KMS-11 (cell line): ENCODE results near the gene SH2D7.
A peak's percentile ranks its signal among the peaks of the same experiment; 100 is the strongest.

Experiments
- H2AFZ ChIP-seq: fragments of 200-600 bp; sonication (generic); 2 replicates; pipeline ENCODE4 v1.6.1; 2016; ENCODE audit warnings: antibody characterized with exemption, mixed run types, low read depth
- H3K27ac ChIP-seq: fragments of 200-600 bp; sonication (generic); 2 replicates; pipeline ENCODE4 v1.6.1; 2016; ENCODE audit warnings: mild to moderate bottlenecking, mixed run types
- H3K27me3 ChIP-seq: fragments of 200-600 bp; sonication (generic); 2 replicates; pipeline ENCODE4 v1.6.1; 2017; ENCODE audit warnings: mild to moderate bottlenecking, low read depth, mixed run types, moderate library complexity; ENCODE audit not compliant: insufficient read depth
- H3K36me3 ChIP-seq: fragments of 200-600 bp; sonication (generic); 2 replicates; pipeline ENCODE4 v1.6.1; 2017; ENCODE audit warnings: mild to moderate bottlenecking, mixed run types; ENCODE audit not compliant: insufficient read depth
- H3K4me1 ChIP-seq: fragments of 200-600 bp; sonication (generic); 2 replicates; pipeline ENCODE4 v1.6.1; 2016; ENCODE audit warnings: mild to moderate bottlenecking, low read depth, mixed run types; ENCODE audit not compliant: poor library complexity, severe bottlenecking
- H3K4me2 ChIP-seq: fragments of 200-600 bp; sonication (generic); 2 replicates; pipeline ENCODE4 v1.7.0; 2016; ENCODE audit warnings: mild to moderate bottlenecking, mixed run types
- H3K4me3 ChIP-seq: fragments of 200-600 bp; sonication (generic); IDR thresholded peaks from 2 replicates; pipeline ENCODE4 v1.6.1; 2017; ENCODE audit warnings: low read depth, low read length, mixed read lengths; ENCODE audit not compliant: insufficient read depth
- H3K79me2 ChIP-seq: fragments of 200-600 bp; sonication (generic); 2 replicates; pipeline ENCODE4 v1.6.1; 2016; ENCODE audit warnings: low read depth, mixed run types; ENCODE audit not compliant: insufficient read depth
- H3K9ac ChIP-seq: fragments of 200-600 bp; sonication (generic); 2 replicates; pipeline ENCODE4 v1.6.1; 2016; ENCODE audit warnings: mild to moderate bottlenecking, mixed run types
- H4K20me1 ChIP-seq: fragments of 200-600 bp; sonication (generic); 2 replicates; pipeline ENCODE4 v1.6.1; 2016; ENCODE audit warnings: mild to moderate bottlenecking, mixed run types; ENCODE audit not compliant: insufficient read depth
- CTCF ChIP-seq: fragments of 200-600 bp; sonication (generic); conservative IDR thresholded peaks from 2 replicates; pipeline ENCODE4 v1.6.1; 2017; ENCODE audit warnings: low read depth, mild to moderate bottlenecking, antibody characterized with exemption, low read length, moderate library complexity, mixed read lengths

Gene SH2D7

GRCh38 chr15:78092261-78093041 lies at the start of gene SH2D7:
Gene SH2D7 (plus strand): TSS chr15:78092561. CDS start chr15:78092585, 24 bp downstream.
- Histone ChIP-seq H4K20me1 (no peaks in the 10 kb centered on the region), H3K79me2 (no peaks in the 10 kb centered on the region), H3K36me3 (no peaks in the 10 kb centered on the region), H3K27me3 (no peaks in the 10 kb centered on the region), H2AFZ (no peak within 1 kb of the TSS), H3K27ac (no peak within 1 kb of the TSS), H3K4me1 (no peaks in the 10 kb centered on the region), H3K4me2 (no peak within 1 kb of the TSS), H3K4me3 (no peak within 1 kb of the TSS), H3K9ac (no peak within 1 kb of the TSS)
- no peak for TF ChIP-seq CTCF

GRCh38 chr15:78044407-78045155 lies 47.8 kb upstream of the SH2D7 start:
- Histone ChIP-seq H3K4me3 (no peak overlapping the region), H3K27ac (peak overlapping the region; percentile 75), H2AFZ (peak overlapping the region; percentile 24; the same call in 1 of the 2 replicates), H3K4me2 (peak overlapping the region; percentile 98), H3K79me2 (no peaks in the 10 kb centered on the region), H3K9ac (no peak overlapping the region), H3K4me1 (peaks cover 65% of the 10 kb centered on the region), H4K20me1 (no peaks in the 10 kb centered on the region), H3K27me3 (no peaks in the 10 kb centered on the region), H3K36me3 (no peaks in the 10 kb centered on the region)
- TF ChIP-seq CTCF = no peak

DNA sequence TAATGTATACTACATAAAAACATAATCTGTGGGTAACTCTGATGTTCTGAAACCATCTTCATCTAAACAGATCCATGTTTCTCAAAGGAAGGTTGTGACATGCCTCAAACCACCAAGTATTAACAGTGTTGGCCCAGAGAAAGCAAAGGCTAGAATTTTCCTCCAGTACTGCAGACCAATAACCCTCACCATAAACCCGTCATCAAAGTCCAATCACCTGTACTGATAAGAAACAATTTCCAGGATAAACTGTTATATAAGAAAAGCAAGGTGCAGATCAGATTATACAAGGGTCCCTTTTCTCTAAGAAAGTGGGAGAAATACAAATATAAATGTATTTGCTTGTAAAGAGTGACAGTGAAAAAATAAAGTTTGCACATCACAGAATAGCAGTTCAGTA lies 47.2 kb upstream of the SH2D7 start:
- no peak overlapping the region for H2AFZ ChIP-seq
- no peak for TF ChIP-seq CTCF
- H3K9ac ChIP-seq = no peak overlapping the region
- H4K20me1 ChIP-seq = no peaks in the 10 kb centered on the region
- peak overlapping the region; percentile 75 for H3K27ac ChIP-seq
- peak overlapping the region; percentile 98 for H3K4me2 ChIP-seq
- H3K4me3 ChIP-seq = no peak overlapping the region
- no peaks in the 10 kb centered on the region for H3K27me3 ChIP-seq
- no peaks in the 10 kb centered on the region for H3K36me3 ChIP-seq
- H3K4me1 ChIP-seq = peaks cover 71% of the 10 kb centered on the region
- no peaks in the 10 kb centered on the region for H3K79me2 ChIP-seq

DNA sequence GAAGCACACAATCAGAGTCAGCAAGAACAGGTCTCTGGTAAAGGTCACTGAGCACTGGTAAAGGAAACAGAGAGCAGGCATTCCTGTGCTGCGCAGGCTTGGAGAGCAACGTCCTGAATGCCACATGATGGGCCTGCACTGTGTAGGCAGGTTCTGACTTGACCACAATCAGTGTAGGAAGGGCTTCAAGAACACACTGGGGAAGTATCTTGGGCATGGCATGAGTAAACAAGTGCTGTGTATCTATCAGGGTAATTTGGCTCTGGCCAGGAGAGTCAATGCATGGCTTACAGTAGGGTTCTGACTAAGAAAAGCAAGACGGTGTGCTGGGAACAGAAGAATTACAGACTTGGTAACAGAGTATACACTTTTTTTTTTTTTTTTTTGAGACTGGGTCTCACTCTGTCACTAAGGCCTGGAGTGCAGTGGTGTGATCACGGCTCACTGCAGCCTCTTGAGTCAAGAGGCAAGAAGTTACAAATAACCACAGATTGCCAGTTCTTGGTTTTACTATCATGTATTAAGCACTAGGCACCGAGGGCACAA lies 45.5 kb upstream of the SH2D7 start:
- Histone ChIP-seq H3K27ac (peak overlapping the region; percentile 37; the same call in 1 of the 2 replicates), H2AFZ (no peak overlapping the region), H3K4me2 (peak overlapping the region; percentile 98; the same call in 1 of the 2 replicates), H3K27me3 (no peaks in the 10 kb centered on the region), H3K4me3 (no peak overlapping the region), H3K4me1 (peaks cover 88% of the 10 kb centered on the region), H4K20me1 (no peaks in the 10 kb centered on the region), H3K9ac (no peak overlapping the region), H3K36me3 (no peaks in the 10 kb centered on the region), H3K79me2 (no peaks in the 10 kb centered on the region)
- TF ChIP-seq CTCF = no peak
